NCI-H1930 (cell line): ENCODE data around the gene SRMS.
"Not testable (repeated sequence)": the region's sequence is repeated elsewhere in the genome, so short reads cannot be mapped to it uniquely, and the experiment has no call there.

Experiments used
- DNase-seq, 2 experiments: peaks; one replicate each; lab custom pipeline; 2025; lab: John Stamatoyannopoulos, UW

SRMS gene

DNA sequence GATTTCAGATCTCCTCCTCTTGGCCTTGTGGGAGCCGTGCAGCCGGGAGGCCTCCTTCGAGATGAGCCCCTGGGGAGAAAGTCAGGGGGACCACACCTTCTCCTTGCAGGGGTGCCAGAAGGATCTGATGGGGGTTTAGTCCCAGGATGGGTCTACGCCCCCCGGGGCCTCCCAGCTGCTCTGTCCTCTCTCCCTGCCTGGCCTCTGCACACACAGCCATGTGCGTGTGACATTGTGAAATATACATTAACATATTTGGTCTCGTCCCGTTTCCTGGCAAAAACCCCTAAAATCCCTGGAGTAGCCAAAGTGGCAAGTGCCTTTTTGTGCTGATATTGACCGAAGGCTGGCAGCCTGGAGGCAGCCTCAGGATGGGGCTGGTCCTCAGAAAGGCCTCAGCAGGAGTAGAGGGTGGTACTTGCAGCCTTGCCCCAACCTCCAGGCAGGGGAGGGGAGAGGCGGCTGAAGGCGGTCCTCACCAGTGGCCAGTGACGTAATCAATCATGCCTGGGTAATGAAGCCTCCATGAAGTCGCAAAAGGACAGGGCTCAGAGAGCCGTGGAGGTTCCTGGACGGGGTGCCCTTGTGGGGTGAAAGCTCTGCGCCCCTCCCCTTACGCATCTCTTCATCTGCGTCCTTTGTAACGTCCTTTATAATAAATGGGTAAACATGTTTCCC is 31.6 kb upstream of the SRMS start:
- no peak for DNase-seq

DNA sequence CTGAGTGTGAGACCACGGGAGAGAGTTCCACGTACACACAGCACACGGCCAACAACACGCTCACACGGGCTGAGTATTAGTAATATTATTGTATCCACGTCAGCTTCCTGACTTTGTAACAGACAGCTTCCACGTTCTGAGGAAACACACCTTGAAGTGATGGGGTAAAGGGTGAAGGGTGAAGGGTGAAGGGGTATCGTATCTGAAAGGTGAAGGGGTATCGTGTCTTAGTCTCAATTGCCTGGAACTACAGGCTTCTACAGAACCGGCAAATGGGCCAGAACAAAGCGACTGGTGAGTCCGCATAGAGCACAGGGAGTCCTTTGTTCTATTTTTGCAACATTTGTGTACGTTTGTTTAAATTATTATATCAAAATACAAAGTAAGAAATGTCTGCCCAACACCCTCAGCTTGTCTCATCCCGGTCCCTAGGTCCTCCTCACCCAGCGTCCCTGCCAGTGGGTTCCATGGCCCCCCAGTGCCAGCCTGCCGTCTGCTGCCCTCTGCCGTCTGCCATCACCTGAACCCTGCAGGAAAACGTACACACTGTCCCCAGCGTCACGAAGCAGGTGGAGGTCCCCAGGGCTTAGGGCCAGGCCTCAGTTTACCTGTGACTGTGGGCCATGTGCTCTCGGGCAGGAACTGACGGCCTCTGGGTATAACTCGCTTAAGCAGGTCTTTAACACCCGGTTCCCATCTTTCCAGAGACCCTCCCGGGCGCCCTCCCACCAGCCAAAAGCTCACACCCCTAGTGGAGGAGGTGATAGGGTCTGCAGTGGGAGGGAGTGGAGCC is 30.9 kb upstream of the SRMS start:
- no peak for DNase-seq

DNA sequence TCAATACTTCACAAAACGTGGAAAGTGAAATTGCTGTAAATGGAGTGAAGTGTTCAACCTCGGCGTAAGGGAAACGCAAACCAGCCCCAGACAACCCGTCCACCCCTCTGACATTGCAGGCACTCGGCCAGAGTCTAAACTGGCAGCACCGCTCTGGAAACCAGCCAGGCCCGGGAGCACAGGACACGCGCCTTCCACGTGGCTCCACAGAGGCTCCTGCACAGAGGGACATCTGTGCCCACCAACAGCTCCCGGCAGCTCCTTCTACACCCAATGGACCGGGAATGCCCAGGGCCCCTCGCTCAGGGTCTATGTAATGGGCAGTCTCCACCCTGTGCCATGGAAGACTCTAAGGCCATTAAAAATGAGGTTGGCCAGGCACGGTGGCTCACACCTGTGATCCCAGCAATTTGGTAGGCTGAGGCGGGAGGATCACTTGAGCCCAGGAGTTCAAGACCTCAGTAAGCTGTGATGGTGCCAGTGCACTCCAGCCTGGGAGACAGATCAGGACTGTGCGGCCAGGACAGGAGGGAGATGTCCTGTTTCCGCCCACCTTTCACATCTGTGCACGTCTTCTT is 29.9 kb upstream of the SRMS start:
- DNase-seq = no peak

- no peak for DNase-seq
These were observed 28.8 kb upstream of the SRMS start for GRCh38 chr20:63576311-63576710.

- DNase-seq = no peak
These were observed 27.5 kb upstream of the SRMS start for GRCh38 chr20:63574829-63575743.

DNA sequence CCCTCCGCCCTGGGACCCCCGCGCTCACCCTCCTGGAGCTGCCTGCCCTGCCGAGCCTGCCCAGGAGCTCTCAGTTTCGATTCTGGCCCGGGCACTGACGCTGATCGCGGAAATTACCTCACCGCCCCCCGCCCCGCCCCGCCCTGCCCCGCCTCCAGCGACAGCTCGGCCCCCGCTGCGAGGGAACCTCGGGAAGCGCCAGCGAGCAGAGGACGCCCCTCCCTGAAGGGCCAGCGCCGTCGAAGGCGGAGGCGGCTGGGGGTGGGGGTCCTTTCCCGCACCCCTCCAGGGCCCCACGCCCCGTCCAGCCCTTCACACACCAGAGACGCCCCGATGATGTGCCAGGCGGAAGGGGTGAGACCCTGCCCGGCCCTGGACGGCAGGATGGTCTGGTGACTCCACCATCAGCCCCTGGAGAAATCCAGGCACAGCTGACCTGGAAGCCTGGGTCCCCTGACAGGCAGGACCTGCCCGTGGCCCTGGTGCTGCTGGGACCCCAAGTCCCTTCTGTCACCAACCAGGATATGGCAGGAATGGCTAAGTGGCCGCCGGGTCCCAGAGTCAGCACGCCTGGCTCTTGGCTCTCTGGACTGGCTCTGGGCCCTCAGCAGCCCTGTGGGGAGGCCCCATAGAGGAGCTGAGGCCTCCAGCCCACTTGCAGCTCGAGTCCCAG is 26.7 kb upstream of the SRMS start, which contains the start of gene HELZ2:
Gene HELZ2 (minus strand): TSS at position 84 of the 673 bp plus-strand sequence. CDS start 1,854 bp downstream, outside the sequence.
- DNase-seq = peak; percentile 40 to 72

DNA sequence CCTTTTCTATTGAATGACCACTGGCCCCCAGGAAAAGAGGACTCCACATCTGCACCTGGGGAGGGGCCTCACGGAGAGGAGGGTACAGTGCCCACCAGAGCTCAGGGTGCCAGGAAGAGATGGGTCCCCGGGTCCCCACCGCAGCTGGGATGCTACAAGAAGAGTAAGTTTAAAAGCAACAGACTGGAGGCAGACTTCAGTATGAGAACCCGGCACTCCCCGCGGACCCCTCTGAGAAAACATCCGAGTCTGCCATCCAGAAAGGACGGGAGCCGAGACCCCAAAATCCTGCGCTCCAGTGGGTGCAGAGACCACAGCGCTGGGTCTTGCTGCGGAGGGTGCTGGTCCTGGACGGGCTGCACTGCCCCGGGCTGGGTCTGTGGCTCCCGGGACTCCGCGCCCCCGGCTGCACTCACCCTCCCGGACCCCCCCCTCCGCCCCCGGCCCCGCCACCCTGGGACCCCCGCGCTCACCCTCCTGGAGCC is 26.1 kb upstream of the SRMS start:
- DNase-seq = no peak

DNA sequence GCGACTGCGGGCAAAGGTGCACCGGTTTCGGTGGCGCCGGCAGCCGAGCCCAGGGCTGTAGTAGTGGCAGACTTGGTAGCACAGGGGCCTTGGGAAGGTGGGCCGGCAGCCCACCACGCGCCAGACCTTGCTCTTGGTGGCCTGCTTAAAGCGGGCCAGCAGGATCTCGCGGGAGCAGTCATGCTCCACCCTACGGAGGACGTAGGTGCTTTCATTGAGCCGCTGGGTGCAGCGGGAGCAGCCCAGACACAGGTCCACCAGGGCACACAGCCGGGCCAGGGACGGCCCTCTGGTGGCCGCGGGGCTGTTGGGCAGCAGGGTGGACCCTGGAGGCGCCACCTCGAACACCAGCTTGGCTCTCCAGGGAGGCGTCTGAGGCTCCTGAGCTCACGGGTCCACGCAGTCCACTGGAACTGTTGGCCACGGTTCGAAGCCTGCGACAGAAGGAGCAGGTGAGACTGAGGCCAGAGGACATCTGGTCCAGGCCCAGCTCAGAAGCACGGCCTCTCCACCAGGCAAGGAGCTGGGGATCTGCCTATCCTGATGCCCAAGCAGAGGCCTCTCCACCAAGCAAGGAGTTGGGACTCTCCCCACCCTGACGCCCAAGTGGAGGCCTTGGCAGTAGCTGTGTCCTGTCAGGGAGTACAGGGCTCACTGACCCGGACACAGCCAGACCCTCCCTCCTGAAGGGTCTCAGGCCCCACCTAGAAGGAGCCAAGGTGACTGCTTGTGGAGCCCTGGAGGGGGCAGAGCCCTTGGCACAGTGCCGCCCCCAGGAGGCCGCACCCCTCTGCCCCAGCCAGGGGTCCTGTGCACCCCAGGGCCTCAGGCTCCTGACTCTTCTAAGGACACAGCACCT is 25.5 kb upstream of the SRMS start:
- DNase-seq = no peak

GRCh38 chr20:63572071-63572787 is 24.7 kb upstream of the SRMS start:
- no peak for DNase-seq

- not testable (repeated sequence) for DNase-seq
These were observed 23.5 kb upstream of the SRMS start for GRCh38 chr20:63571087-63571478.

DNA sequence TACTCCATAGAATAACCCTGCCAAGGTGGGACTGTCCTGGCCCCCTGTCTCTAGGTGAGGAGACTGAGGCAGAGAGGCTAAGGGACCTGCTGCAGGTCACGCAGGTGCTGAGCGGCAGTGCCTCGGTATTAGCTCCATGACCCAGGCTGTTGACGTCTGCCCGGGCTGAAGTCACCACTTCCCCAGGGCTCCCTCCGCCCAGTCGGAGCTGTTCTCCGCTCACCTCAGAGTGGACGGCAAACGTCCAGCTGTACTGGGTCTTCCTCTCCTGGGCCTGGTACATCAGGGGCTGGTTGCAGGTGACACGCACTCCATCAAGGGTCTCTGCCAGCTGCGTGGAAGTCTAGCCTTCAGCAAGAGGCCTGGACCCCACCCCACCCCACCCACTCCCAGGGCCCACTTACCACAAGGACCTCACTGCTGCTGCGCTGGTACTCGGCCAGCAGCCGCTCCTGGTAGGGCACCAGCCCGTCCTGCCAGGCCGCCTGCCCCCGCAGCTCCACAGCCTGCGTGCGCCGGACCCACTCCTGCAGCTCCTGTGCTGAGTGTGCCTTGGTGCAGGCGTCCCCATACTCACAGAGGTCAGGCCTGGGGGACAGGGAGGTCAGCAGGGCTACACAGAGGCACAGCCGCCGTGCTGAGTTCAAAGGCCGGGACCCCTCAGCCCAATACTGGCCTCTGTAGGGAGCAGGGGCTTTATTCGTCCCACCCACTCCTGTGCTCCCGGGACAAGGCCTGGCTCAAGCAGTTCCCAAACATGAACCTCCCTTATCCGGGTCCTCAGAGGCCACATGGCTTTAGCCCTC is 22.9 kb upstream of the SRMS start:
- DNase-seq = no peak

DNA sequence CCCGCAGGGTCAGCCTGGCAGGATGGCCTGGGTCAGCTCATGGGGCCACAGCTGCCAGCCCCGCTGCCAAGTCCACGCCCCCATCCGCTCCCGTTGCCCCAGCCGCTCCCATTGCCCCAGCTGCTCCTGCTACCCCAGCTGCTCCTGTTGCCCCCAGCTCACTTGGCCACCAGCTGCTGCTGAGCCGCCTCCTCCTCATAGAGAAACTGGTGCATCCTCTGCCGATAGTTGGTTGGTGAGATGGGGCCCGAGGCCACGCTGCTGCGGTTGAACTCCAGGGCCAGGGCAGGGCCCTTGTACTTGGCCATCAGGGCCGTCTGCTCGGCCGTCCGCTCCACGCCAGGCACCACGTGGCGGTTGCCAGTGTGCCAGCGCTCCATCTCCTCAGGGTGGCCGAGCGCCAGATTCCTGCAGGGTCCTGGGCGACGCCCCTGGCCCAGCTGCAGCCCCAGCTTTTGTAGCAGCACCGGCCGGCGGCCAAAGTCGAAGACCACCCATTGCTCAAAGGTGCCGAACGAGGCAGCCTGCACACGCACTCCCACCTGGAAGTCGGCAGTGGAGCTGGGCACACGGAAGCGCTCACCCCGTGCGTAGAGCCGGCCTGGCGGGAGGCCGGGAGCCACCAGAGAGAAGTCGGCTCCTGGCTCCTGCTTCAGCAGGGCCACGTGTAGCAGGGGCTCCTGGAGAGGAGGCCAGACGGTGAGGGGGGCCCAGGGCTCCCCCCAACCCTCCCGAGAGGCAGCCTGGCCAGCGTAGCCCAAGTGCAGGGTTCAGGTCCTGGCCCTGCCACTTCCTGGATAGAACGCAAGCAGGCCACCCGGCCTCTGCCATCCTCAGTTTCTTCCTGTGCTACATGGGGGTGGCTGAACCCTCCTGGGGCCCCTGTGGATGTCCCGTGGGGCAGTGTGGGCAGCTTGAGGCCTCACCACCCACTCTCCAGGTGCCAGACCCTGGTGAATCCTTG is 21.7 kb upstream of the SRMS start:
- no peak for DNase-seq

DNA sequence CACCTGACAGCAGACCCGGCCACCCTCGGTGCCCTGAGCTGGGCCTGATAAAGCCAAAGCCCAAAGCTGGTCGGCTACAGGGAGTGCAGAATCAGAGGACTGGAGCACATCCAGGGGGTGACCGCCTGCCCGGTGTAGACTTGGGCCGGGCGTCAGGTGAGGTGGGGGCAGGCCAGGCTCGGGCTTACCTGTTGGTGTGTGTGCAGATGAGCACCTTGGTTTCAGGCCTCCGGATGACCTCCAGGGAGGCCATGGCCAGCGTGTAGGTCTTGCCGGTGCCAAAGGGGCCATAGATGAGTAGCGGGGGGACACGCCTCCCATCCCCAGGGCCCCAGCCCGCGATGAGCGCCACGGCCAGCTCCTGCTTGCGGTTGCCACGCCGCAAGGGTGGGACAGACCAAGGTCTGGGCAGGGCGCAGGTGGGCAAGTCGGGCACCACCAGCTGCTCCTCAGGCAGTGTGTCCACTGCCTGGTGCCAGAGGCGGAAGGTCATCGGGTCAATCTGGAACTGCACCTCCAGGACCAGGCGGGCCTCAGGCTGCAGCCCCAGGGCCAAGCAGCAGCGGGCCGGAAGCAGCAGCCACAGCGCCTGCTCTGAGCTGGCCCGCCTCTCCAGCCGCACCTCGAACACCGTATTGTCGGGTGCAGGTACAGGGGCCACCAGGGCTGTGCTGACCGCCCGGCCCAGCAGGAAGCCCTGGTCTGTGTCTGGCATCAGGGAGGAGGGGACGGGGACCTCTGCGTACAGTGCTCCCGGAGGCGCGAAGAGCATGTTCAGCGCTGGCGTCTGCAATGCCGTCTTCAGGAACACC is 20.8 kb upstream of the SRMS start:
- DNase-seq = no peak

- no peak for DNase-seq
These were observed 20.0 kb upstream of the SRMS start for GRCh38 chr20:63567386-63568169.

DNA sequence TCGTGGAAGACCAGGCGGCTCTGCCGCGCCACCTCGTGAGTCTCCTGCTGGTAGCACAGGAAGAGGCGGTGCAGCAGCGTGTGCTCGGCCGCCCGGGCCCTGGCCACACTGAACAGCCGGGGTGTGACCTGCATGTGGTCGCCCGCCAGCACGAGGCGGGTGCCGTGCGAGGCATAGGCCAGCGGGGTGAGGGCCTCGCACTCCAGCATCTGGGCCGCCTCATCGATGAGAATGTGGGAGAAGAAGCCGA is 19.5 kb upstream of the SRMS start:
- no peak for DNase-seq
